Measurements from ENCODE around the gene ZSWIM4.

The ZSWIM4 gene

GRCh38 chr19:13770013-13770635, 25.1 kb upstream of the ZSWIM4 start:
- no peak overlapping the region for H3K18ac ChIP-seq (ENCODE audit: low read length)
- no peak overlapping the region for H3K14ac ChIP-seq (ENCODE audit: low read length)
- no peak overlapping the region for H3K4me3 ChIP-seq (ENCODE audit: low read depth, low read length)
- no peak overlapping the region for H4K91ac ChIP-seq (ENCODE audit: low read depth, low read length)
- H2BK12ac ChIP-seq (ENCODE audit: low read length): no peak overlapping the region
- no peak overlapping the region for H2BK120ac ChIP-seq (ENCODE audit: insufficient read depth, low read length, poor library complexity)
- WGBS (ENCODE audit: extremely low coverage, insufficient coverage, insufficient read length): no CpG with 5 or more reads among the region's 16 CpGs
- H3K27me3 ChIP-seq (ENCODE audit: insufficient read depth, low read length): no peaks in the 10 kb centered on the region
- no peak overlapping the region for H3K23ac ChIP-seq (ENCODE audit: low read length)
- H3K4me1 ChIP-seq (ENCODE audit: control insufficient read depth in 1 of 2, insufficient read depth in 2 of 2, low read length in 2 of 2): peaks cover 8% of the 10 kb centered on the region in 2 experiments
- no peak overlapping the region for H2BK5ac ChIP-seq (ENCODE audit: low read depth, low read length, poor library complexity)
- no peak overlapping the region for H2AFZ ChIP-seq (ENCODE audit: insufficient read depth, low read length, poor library complexity)
- H3K4me2 ChIP-seq (ENCODE audit: low read length): no peak overlapping the region
- no peak overlapping the region for H4K12ac ChIP-seq (ENCODE audit: low read depth, low read length)
- DNase-seq: no peak
- peaks cover 7% of the 10 kb centered on the region for H3K79me2 ChIP-seq (ENCODE audit: control insufficient read depth, insufficient read depth, low read length, poor library complexity)
- H3K79me1 ChIP-seq (ENCODE audit: low read length): peaks cover 5% of the 10 kb centered on the region
- H3K9ac ChIP-seq (ENCODE audit: low read length): no peak overlapping the region
- H3K27ac ChIP-seq (ENCODE audit: low read depth, low read length): no peak overlapping the region
- H2AK5ac ChIP-seq (ENCODE audit: low read length): no peak overlapping the region
- no peak overlapping the region for H4K8ac ChIP-seq (ENCODE audit: low read depth, low read length)
- H3K4ac ChIP-seq (ENCODE audit: low read depth, low read length): no peak overlapping the region
- no peaks in the 10 kb centered on the region for H3K9me3 ChIP-seq (ENCODE audit: insufficient read depth, low read depth, low read length)
- H3K36me3 ChIP-seq (ENCODE audit: control insufficient read depth in 1 of 2, insufficient read depth in 2 of 2, low read length in 2 of 2): peaks cover 26 to 39% of the 10 kb centered on the region in 2 experiments

GRCh38 chr19:13774217-13775191, 20.7 kb upstream of the ZSWIM4 start, which contains the start of gene C19orf53:
Gene C19orf53, plus strand, starts transcription at chr19:13774456. Its CDS starts 22 bp downstream, at chr19:13774478.
- peaks cover 5% of the 10 kb centered on the region for H3K79me1 ChIP-seq (ENCODE audit: low read length)
- H2AFZ ChIP-seq (ENCODE audit: insufficient read depth, low read length, poor library complexity): peak within 1 kb of the TSS; percentile 83
- peak within 1 kb of the TSS; percentile 77 for H3K27ac ChIP-seq (ENCODE audit: low read depth, low read length)
- H4K91ac ChIP-seq (ENCODE audit: low read depth, low read length): peak within 1 kb of the TSS; percentile 91
- peak within 1 kb of the TSS; percentile 83 for H3K9ac ChIP-seq (ENCODE audit: low read length)
- H3K4me2 ChIP-seq (ENCODE audit: low read length): peak within 1 kb of the TSS; percentile 72
- H4K8ac ChIP-seq (ENCODE audit: low read depth, low read length): peak within 1 kb of the TSS; percentile 96
- H3K36me3 ChIP-seq (ENCODE audit: control insufficient read depth in 1 of 2, insufficient read depth in 2 of 2, low read length in 2 of 2): peaks cover 42 to 44% of the 10 kb centered on the region in 2 experiments
- H3K23ac ChIP-seq (ENCODE audit: low read length): no peak within 1 kb of the TSS
- peak within 1 kb of the TSS; percentile 83 for H4K12ac ChIP-seq (ENCODE audit: low read depth, low read length)
- no peaks in the 10 kb centered on the region for H3K27me3 ChIP-seq (ENCODE audit: insufficient read depth, low read length)
- peak within 1 kb of the TSS; percentile 86 for H3K4me3 ChIP-seq (ENCODE audit: low read depth, low read length)
- peak within 1 kb of the TSS; percentile 17 for H2BK12ac ChIP-seq (ENCODE audit: low read length)
- H3K4me1 ChIP-seq (ENCODE audit: control insufficient read depth in 1 of 2, insufficient read depth in 2 of 2, low read length in 2 of 2): peaks cover 0 to 3% of the 10 kb centered on the region in 2 experiments
- peak within 1 kb of the TSS; percentile 74 for H2BK5ac ChIP-seq (ENCODE audit: low read depth, low read length, poor library complexity)
- DNase-seq: peak; percentile 87 to 95
- H2AK5ac ChIP-seq (ENCODE audit: low read length): peak within 1 kb of the TSS; percentile 82
- peak within 1 kb of the TSS; percentile 94 for H3K14ac ChIP-seq (ENCODE audit: low read length)
- peak within 1 kb of the TSS; percentile 48 for H2BK120ac ChIP-seq (ENCODE audit: insufficient read depth, low read length, poor library complexity)
- peak within 1 kb of the TSS; percentile 96 for H3K18ac ChIP-seq (ENCODE audit: low read length)
- peak within 1 kb of the TSS; percentile 82 for H3K4ac ChIP-seq (ENCODE audit: low read depth, low read length)
- no CpG with 5 or more reads among the region's 61 CpGs for WGBS (ENCODE audit: extremely low coverage, insufficient coverage, insufficient read length)
- peaks cover 4% of the 10 kb centered on the region for H3K9me3 ChIP-seq (ENCODE audit: insufficient read depth, low read depth, low read length)
- H3K79me2 ChIP-seq (ENCODE audit: control insufficient read depth, insufficient read depth, low read length, poor library complexity): peaks cover 9% of the 10 kb centered on the region

DNA sequence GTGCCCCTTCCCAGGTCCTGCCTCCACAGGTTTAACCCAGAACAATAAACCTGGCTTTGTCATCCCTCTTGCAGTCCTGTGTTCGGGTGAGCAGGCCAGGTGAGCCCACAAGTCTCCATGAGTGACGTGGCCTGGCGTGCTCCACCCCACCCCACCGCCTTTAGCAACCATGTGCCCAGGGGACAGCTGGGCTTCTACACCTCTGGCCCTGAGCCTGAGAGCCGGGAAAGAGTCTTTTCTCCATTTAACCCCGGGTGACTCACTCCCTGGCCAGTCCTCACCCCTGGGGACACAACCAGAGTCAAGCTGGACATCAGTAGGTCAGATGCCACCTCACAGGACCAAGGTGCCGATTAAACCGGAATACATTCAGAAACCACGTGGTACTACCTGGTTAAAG, 16.8 kb upstream of the ZSWIM4 start:
- Histone ChIP-seq H2BK12ac (ENCODE audit: low read length) (no peak overlapping the region), H3K4ac (ENCODE audit: low read depth, low read length) (no peak overlapping the region), H4K8ac (ENCODE audit: low read depth, low read length) (no peak overlapping the region), H3K9ac (ENCODE audit: low read length) (no peak overlapping the region), H3K4me1 (ENCODE audit: control insufficient read depth in 1 of 2, insufficient read depth in 2 of 2, low read length in 2 of 2) (peaks cover 0 to 3% of the 10 kb centered on the region in 2 experiments), H3K14ac (ENCODE audit: low read length) (no peak overlapping the region), H2BK120ac (ENCODE audit: insufficient read depth, low read length, poor library complexity) (no peak overlapping the region), H3K23ac (ENCODE audit: low read length) (no peak overlapping the region), H3K79me2 (ENCODE audit: control insufficient read depth, insufficient read depth, low read length, poor library complexity) (peaks cover 9% of the 10 kb centered on the region), H2BK5ac (ENCODE audit: low read depth, low read length, poor library complexity) (no peak overlapping the region), H3K9me3 (ENCODE audit: insufficient read depth, low read depth, low read length) (peaks cover 4% of the 10 kb centered on the region), H2AK5ac (ENCODE audit: low read length) (no peak overlapping the region), H3K18ac (ENCODE audit: low read length) (no peak overlapping the region), H4K12ac (ENCODE audit: low read depth, low read length) (no peak overlapping the region), H2AFZ (ENCODE audit: insufficient read depth, low read length, poor library complexity) (no peak overlapping the region), H3K79me1 (ENCODE audit: low read length) (peaks cover 5% of the 10 kb centered on the region), H3K27ac (ENCODE audit: low read depth, low read length) (no peak overlapping the region), H3K4me3 (ENCODE audit: low read depth, low read length) (no peak overlapping the region), H4K91ac (ENCODE audit: low read depth, low read length) (no peak overlapping the region), H3K4me2 (ENCODE audit: low read length) (no peak overlapping the region), H3K27me3 (ENCODE audit: insufficient read depth, low read length) (no peaks in the 10 kb centered on the region), H3K36me3 (ENCODE audit: control insufficient read depth in 1 of 2, insufficient read depth in 2 of 2, low read length in 2 of 2) (peaks cover 27 to 33% of the 10 kb centered on the region in 2 experiments)
- DNase-seq: no peak
- no CpG with 5 or more reads among the region's 9 CpGs for WGBS (ENCODE audit: extremely low coverage, insufficient coverage, insufficient read length)

- H3K79me2 ChIP-seq (ENCODE audit: control insufficient read depth, insufficient read depth, low read length, poor library complexity): peaks cover 9% of the 10 kb centered on the region
Observed at GRCh38 chr19:13778847-13779246, 16.4 kb upstream of the ZSWIM4 start.

More at GRCh38 chr19:13778847-13779246, 16.4 kb upstream of the ZSWIM4 start:
- Histone ChIP-seq H4K8ac (ENCODE audit: low read depth, low read length) (no peak overlapping the region), H3K14ac (ENCODE audit: low read length) (no peak overlapping the region), H3K9ac (ENCODE audit: low read length) (no peak overlapping the region), H4K12ac (ENCODE audit: low read depth, low read length) (no peak overlapping the region), H2AK5ac (ENCODE audit: low read length) (no peak overlapping the region), H2AFZ (ENCODE audit: insufficient read depth, low read length, poor library complexity) (no peak overlapping the region), H3K4me3 (ENCODE audit: low read depth, low read length) (no peak overlapping the region), H3K27ac (ENCODE audit: low read depth, low read length) (no peak overlapping the region), H2BK5ac (ENCODE audit: low read depth, low read length, poor library complexity) (no peak overlapping the region), H4K91ac (ENCODE audit: low read depth, low read length) (no peak overlapping the region), H3K79me1 (ENCODE audit: low read length) (peaks cover 5% of the 10 kb centered on the region), H2BK120ac (ENCODE audit: insufficient read depth, low read length, poor library complexity) (no peak overlapping the region), H3K18ac (ENCODE audit: low read length) (no peak overlapping the region), H3K4me1 (ENCODE audit: control insufficient read depth in 1 of 2, insufficient read depth in 2 of 2, low read length in 2 of 2) (peaks cover 0 to 3% of the 10 kb centered on the region in 2 experiments), H3K4me2 (ENCODE audit: low read length) (no peak overlapping the region), H3K4ac (ENCODE audit: low read depth, low read length) (no peak overlapping the region), H3K23ac (ENCODE audit: low read length) (no peak overlapping the region), H2BK12ac (ENCODE audit: low read length) (no peak overlapping the region), H3K9me3 (ENCODE audit: insufficient read depth, low read depth, low read length) (peaks cover 4% of the 10 kb centered on the region), H3K27me3 (ENCODE audit: insufficient read depth, low read length) (no peaks in the 10 kb centered on the region), H3K36me3 (ENCODE audit: control insufficient read depth in 1 of 2, insufficient read depth in 2 of 2, low read length in 2 of 2) (peaks cover 27 to 33% of the 10 kb centered on the region in 2 experiments)
- no CpG with 5 or more reads among the region's 6 CpGs for WGBS (ENCODE audit: extremely low coverage, insufficient coverage, insufficient read length)
- DNase-seq: no peak

Data from trophoblast cell (in vitro differentiated cells and primary cell).